SK-N-SH (cell line): ENCODE data around the gene CYP51A1. TPM values are rescaled to one million over a fixed set of nuclear protein-coding genes. Genes with fewer than 3 reads are reported as not detected.

Experiments
- CTCF ChIA-PET: fragments of 300-600, 350-600 bp; formaldehyde crosslinking; extraction: SDS; loops from one replicate; lab custom pipeline; 2021; lab: Yijun Ruan, JAX
- POLR2A ChIA-PET: fragments of 350-600 bp; sonication (Branson Sonifier 250); formaldehyde crosslinking; extraction: SDS; loops from one replicate; lab custom pipeline; 2020; ENCODE audit warnings: antibody characterized with exemption, inconsistent platforms; lab: Yijun Ruan, JAX
- DNase-seq: peaks from one replicate; pipeline ENCODE4 v3.0.0; 2012
- H2AFZ ChIP-seq: fragments of 200-600 bp; sonication (generic); 2 replicates; pipeline ENCODE4 v1.8.1; 2016; ENCODE audit warnings: antibody characterized with exemption, mild to moderate bottlenecking, low read depth
- H3F3A ChIP-seq: fragments of 200-600 bp; sonication (generic); replicated peaks from 2 replicates; pipeline ENCODE3; 2016; ENCODE audit warnings: antibody characterized with exemption, mild to moderate bottlenecking; ENCODE audit not compliant: insufficient read depth
- H3K27ac ChIP-seq, 2 experiments: fragments of 200-500 bp in 1 of 2; fragments of 200-600 bp in 1 of 2; sonication (Bioruptor generic) in 1 of 2; sonication (generic), shearing (Covaris generic) in 1 of 2; 2 replicates each; pipeline versions ENCODE4 v1.5.1 to v1.6.1; 2014 to 2016; ENCODE audit warnings: low read depth in 2 of 2, inconsistent platforms in 1 of 2, low read length in 1 of 2, mild to moderate bottlenecking in 1 of 2, mixed read lengths in 1 of 2
- H3K27me3 ChIP-seq: fragments of 200-600 bp; sonication (generic), shearing (Covaris generic); 2 replicates; pipeline ENCODE4 v1.6.1; 2016; ENCODE audit warnings: mixed run types; ENCODE audit not compliant: insufficient read depth
- H3K36me3 ChIP-seq, 2 experiments: fragments of 200-500 bp in 1 of 2; fragments of 200-600 bp in 1 of 2; sonication (Bioruptor generic) in 1 of 2; sonication (generic) in 1 of 2; replicated peaks in 1 of 2; 2 replicates each; pipeline versions ENCODE3 to v1.5.1; 2014 to 2016; ENCODE audit warnings: low read length in 1 of 2, mild to moderate bottlenecking in 1 of 2; ENCODE audit not compliant: insufficient read depth in 2 of 2, control insufficient read depth in 1 of 2
- H3K4me1 ChIP-seq, 2 experiments: fragments of 200-500 bp in 1 of 2; fragments of 200-600 bp in 1 of 2; sonication (Bioruptor generic) in 1 of 2; sonication (generic), shearing (Covaris generic) in 1 of 2; 2 replicates each; pipeline versions ENCODE4 v1.5.1 to v1.6.1; 2014 to 2016; ENCODE audit warnings: low read depth in 1 of 2, low read length in 1 of 2, mixed run types in 1 of 2; ENCODE audit not compliant: insufficient read depth in 2 of 2, control insufficient read depth in 1 of 2
- H3K4me2 ChIP-seq: fragments of 200-600 bp; sonication (generic), shearing (Covaris generic); 2 replicates; pipeline ENCODE4 v1.6.1; 2017; ENCODE audit warnings: mixed run types
- H3K4me3 ChIP-seq, 2 experiments: fragments of 200-500 bp in 1 of 2; fragments of 200-600 bp in 1 of 2; sonication (Bioruptor generic) in 1 of 2; sonication (generic), shearing (Covaris generic) in 1 of 2; 2 replicates each; pipeline versions ENCODE4 v1.5.1 to v1.8.1; 2014 to 2016; ENCODE audit warnings: low read depth in 2 of 2, inconsistent platforms in 1 of 2, low read length in 1 of 2, mild to moderate bottlenecking in 1 of 2, mixed read lengths in 1 of 2, moderate library complexity in 1 of 2
- H3K79me2 ChIP-seq: fragments of 200-600 bp; sonication (generic); 2 replicates; pipeline ENCODE4 v1.8.1; 2017; ENCODE audit warnings: mild to moderate bottlenecking; ENCODE audit not compliant: insufficient read depth
- H3K9ac ChIP-seq: fragments of 200-600 bp; sonication (generic); 2 replicates; pipeline ENCODE4 v1.6.1; 2017; ENCODE audit warnings: mixed run types
- H3K9me2 ChIP-seq: fragments of 200-600 bp; sonication (generic); 2 replicates; pipeline ENCODE4 v1.6.1; 2017; ENCODE audit warnings: mixed run types
- H3K9me3 ChIP-seq: fragments of 200-600 bp; sonication (generic); 2 replicates; pipeline ENCODE4 v1.6.1; 2017; ENCODE audit warnings: mixed run types, mild to moderate bottlenecking, moderate library complexity
- H4K20me1 ChIP-seq: fragments of 200-600 bp; sonication (generic); 2 replicates; pipeline ENCODE4 v1.6.1; 2017; ENCODE audit warnings: mild to moderate bottlenecking, mixed run types; ENCODE audit not compliant: insufficient read depth
- FOSL2 ChIP-seq: IDR thresholded peaks from 2 replicates; pipeline ENCODE4 v1.4.0; 2012; ENCODE audit warnings: low read depth, mild to moderate bottlenecking, moderate library complexity, borderline replicate concordance
- FOXJ3 ChIP-seq: sonication (generic); formaldehyde crosslinking; IDR thresholded peaks from 2 replicates; pipeline ENCODE4 v1.5.1; 2020; ENCODE audit warnings: mild to moderate bottlenecking, missing genetic modification reagents
- FOXM1 ChIP-seq: IDR thresholded peaks from 2 replicates; pipeline ENCODE4 v1.4.0; 2012; ENCODE audit warnings: low read depth, mild to moderate bottlenecking
- GABPA ChIP-seq: IDR thresholded peaks from 2 replicates; pipeline ENCODE4 v1.4.0; 2012; ENCODE audit warnings: low read depth, mild to moderate bottlenecking
- JUND ChIP-seq: IDR thresholded peaks from 2 replicates; pipeline ENCODE4 v1.4.0; 2012
- MXI1 ChIP-seq: IDR thresholded peaks from 2 replicates; pipeline ENCODE4 v1.6.1; 2012; ENCODE audit warnings: mild to moderate bottlenecking, low read depth, low read length, improper control_type of control experiment
- PBX3 ChIP-seq: IDR thresholded peaks from 2 replicates; pipeline ENCODE4; 2012
- RAD21 ChIP-seq: IDR thresholded peaks from 2 replicates; pipeline ENCODE4 v1.6.1; 2012; ENCODE audit warnings: mild to moderate bottlenecking, low read length
- RCOR1 ChIP-seq: fragments of 150-350 bp; IDR thresholded peaks from 2 replicates; pipeline ENCODE4 v1.6.1; 2017; ENCODE audit warnings: antibody characterized with exemption, low read length
- RFX5 ChIP-seq: IDR thresholded peaks from 2 replicates; pipeline ENCODE4 v1.6.1; 2012; ENCODE audit warnings: mild to moderate bottlenecking, improper control_type of control experiment, low read length
- RXRA ChIP-seq: IDR thresholded peaks from 2 replicates; pipeline ENCODE4 v1.4.0; 2012; ENCODE audit warnings: low read depth, mild to moderate bottlenecking, borderline replicate concordance
- SIN3A ChIP-seq: IDR thresholded peaks from 2 replicates; pipeline ENCODE4 v1.6.1; 2012; ENCODE audit warnings: low read depth, mild to moderate bottlenecking, low read length, moderate library complexity, borderline replicate concordance
- SMC3 ChIP-seq: IDR thresholded peaks from 2 replicates; pipeline ENCODE4 v1.6.1; 2012; ENCODE audit warnings: low read depth, low read length, improper control_type of control experiment
- TCF12 ChIP-seq: IDR thresholded peaks from 2 replicates; pipeline ENCODE4 v1.4.0; 2012
- TEAD4 ChIP-seq: IDR thresholded peaks from 2 replicates; pipeline ENCODE4 v1.4.0; 2012; ENCODE audit warnings: mild to moderate bottlenecking, borderline replicate concordance; ENCODE audit not compliant: insufficient read depth
- USF2 ChIP-seq: fragments of 150-350 bp; IDR thresholded peaks from 2 replicates; pipeline ENCODE4 v1.6.1; 2017; ENCODE audit warnings: antibody characterized with exemption, low read length, low read depth, borderline replicate concordance
- YY1 ChIP-seq: IDR thresholded peaks from 2 replicates; pipeline ENCODE4 v1.4.0; 2012; ENCODE audit warnings: low read depth, mild to moderate bottlenecking
- ZBTB33 ChIP-seq: IDR thresholded peaks from 2 replicates; pipeline ENCODE4 v1.4.0; 2012; ENCODE audit warnings: low read depth, borderline replicate concordance
- WGBS: methylation state at CpG from one replicate; pipeline ENCODE4 v1.1.6; 2017; ENCODE audit warnings: low lambda C conversion rate; 5-methylcytosine and 5-hydroxymethylcytosine counted together
- polyA plus RNA-seq, 3 experiments: library from polyadenylated mRNA; depleted of rRNA; stranded (reverse); fragments of >200 nt; gene quantifications; 2 replicates each; pipeline ENCODE4 v1.2.3, GENCODE V29; 2012
- TF ChIP-seq, protein P1 (sequence below): IDR thresholded peaks from 2 replicates; pipeline ENCODE4 v1.4.0; 2012; ENCODE audit warnings: low read depth
- TF ChIP-seq, protein P2 (sequence below): IDR thresholded peaks from 2 replicates; pipeline ENCODE4 v1.4.0; 2012; ENCODE audit warnings: low read depth, borderline replicate concordance
- TF ChIP-seq, protein P3 (sequence below): fragments of 150-350 bp; IDR thresholded peaks from 2 replicates; pipeline ENCODE4 v1.6.1; 2016; ENCODE audit warnings: mild to moderate bottlenecking, low read depth, low read length

The CYP51A1 gene
- polyA plus RNA-seq, 1 of the 3 experiments (the other 2 are of a cell fraction) = 4.7 TPM

- no peak overlapping the region for H2AFZ ChIP-seq
- POLR2A ChIA-PET = no interaction called here
- TF ChIP-seq USF2 = no peak
- no peak for TF ChIP-seq RFX5
- TF ChIP-seq SIN3A = no peak
- TF ChIP-seq JUND = no peak
- TF ChIP-seq RXRA = no peak
- TF ChIP-seq TCF12 = no peak
- TF ChIP-seq, protein P1, sequence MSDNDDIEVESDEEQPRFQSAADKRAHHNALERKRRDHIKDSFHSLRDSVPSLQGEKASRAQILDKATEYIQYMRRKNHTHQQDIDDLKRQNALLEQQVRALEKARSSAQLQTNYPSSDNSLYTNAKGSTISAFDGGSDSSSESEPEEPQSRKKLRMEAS = no peak
- no peak for TF ChIP-seq FOSL2
- TF ChIP-seq FOXM1 = no peak
- no peak for TF ChIP-seq GABPA
- TF ChIP-seq MXI1 = no peak
- TF ChIP-seq, all 33 proteins: peak for 0
- H3K9me3 ChIP-seq = no peaks in the 10 kb centered on the region
- no peaks in the 10 kb centered on the region for H3K9me2 ChIP-seq
- H3K27me3 ChIP-seq = no peaks in the 10 kb centered on the region
- no peak overlapping the region for H3K9ac ChIP-seq
- H3K4me2 ChIP-seq = no peak overlapping the region
- H3F3A ChIP-seq = peaks cover 25% of the 10 kb centered on the region
- H4K20me1 ChIP-seq = no peaks in the 10 kb centered on the region
- peaks cover 0 to 3% of the 10 kb centered on the region in 2 experiments; a peak in 1 of 4 replicates for H3K4me1 ChIP-seq
- H3K36me3 ChIP-seq = peaks cover 44 to 64% of the 10 kb centered on the region in 2 experiments
- H3K79me2 ChIP-seq = no peaks in the 10 kb centered on the region
- CTCF ChIA-PET = interaction anchor here (1.3 to 1.5 kb wide), 3 partner anchors 18 to 371 kb away, joined by 3 read pairs; partner anchors contain the start of gene GATAD1
- 20% methylated on average over 1 of the region's 1 CpG for WGBS
- no peak overlapping the region for H3K4me3 ChIP-seq
- no peak for DNase-seq
- H3K27ac ChIP-seq = peak overlapping the region; percentile 1 to 64; a peak in 2 of 4 replicates
These were observed 57.8 kb downstream of the CYP51A1 start for GRCh38 chr7:92076509-92076908.

DNA sequence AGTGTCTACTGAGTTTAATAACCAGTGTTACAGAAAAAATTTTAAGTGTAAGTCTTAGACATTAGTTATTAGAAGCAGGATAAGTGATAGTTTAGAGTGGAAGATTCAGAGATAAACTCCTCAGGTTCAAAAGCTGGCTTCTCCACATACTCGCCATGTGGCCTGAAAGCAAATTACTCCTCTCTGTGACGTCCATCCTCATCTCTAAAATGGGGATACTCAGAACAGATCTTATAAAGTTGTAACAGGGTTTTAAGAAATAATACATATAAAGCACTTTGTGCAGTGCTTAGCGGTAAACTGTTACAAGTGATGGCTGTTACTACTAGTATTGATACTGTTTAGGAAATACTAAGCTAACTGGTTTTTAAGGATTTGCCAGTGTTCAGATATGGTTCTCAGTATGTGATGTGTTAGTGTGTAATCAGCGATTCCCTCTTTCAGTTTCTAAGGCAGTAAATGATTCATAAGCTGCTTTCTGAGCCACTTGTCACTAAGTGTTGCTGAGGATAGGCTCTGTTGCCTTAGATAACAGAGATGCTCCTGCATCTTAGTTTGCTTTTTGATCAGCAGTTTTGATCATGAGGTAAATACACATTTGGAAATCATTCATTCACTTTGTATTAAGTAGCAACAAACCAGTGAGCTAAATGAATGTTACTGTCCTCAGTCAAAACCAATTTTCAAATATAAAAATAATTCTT is 58.7 kb downstream of the CYP51A1 start:
- H2AFZ ChIP-seq = no peak overlapping the region
- H3K9me2 ChIP-seq = no peaks in the 10 kb centered on the region
- 85% methylated on average over 4 of the region's 4 CpGs for WGBS
- peaks cover 22% of the 10 kb centered on the region for H3F3A ChIP-seq
- no peaks in the 10 kb centered on the region for H3K79me2 ChIP-seq
- H3K4me1 ChIP-seq = peaks cover 0 to 3% of the 10 kb centered on the region in 2 experiments; a peak in 1 of 4 replicates
- 0 out of 4 replicates have a peak overlapping the region, but pooled peaks of 1 of the 2 experiments have one; percentile 43 for H3K27ac ChIP-seq
- CTCF ChIA-PET = interaction anchor here (1.1 to 1.5 kb wide), 4 partner anchors 10 to 372 kb away, joined by 3 read pairs; partner anchors contain the start of gene GATAD1
- no peak overlapping the region for H3K9ac ChIP-seq
- no peaks in the 10 kb centered on the region for H3K27me3 ChIP-seq
- no peaks in the 10 kb centered on the region for H3K9me3 ChIP-seq
- POLR2A ChIA-PET = no interaction called here
- H3K4me3 ChIP-seq = no peak overlapping the region
- no peaks in the 10 kb centered on the region for H4K20me1 ChIP-seq
- no peak for DNase-seq
- no peak overlapping the region for H3K4me2 ChIP-seq
- peaks cover 51 to 66% of the 10 kb centered on the region in 2 experiments for H3K36me3 ChIP-seq
- TF ChIP-seq SMC3 (no peak), JUND (no peak), RAD21 (no peak), MXI1 (no peak), TEAD4 (no peak), YY1 (no peak), FOXJ3 (no peak), SIN3A (no peak), ZBTB33 (no peak), PBX3 (no peak), RCOR1 (no peak)
- TF ChIP-seq, protein P2, sequence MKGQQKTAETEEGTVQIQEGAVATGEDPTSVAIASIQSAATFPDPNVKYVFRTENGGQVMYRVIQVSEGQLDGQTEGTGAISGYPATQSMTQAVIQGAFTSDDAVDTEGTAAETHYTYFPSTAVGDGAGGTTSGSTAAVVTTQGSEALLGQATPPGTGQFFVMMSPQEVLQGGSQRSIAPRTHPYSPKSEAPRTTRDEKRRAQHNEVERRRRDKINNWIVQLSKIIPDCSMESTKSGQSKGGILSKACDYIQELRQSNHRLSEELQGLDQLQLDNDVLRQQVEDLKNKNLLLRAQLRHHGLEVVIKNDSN = no peak
- TF ChIP-seq, protein P1 = no peak
- TF ChIP-seq, protein P3, sequence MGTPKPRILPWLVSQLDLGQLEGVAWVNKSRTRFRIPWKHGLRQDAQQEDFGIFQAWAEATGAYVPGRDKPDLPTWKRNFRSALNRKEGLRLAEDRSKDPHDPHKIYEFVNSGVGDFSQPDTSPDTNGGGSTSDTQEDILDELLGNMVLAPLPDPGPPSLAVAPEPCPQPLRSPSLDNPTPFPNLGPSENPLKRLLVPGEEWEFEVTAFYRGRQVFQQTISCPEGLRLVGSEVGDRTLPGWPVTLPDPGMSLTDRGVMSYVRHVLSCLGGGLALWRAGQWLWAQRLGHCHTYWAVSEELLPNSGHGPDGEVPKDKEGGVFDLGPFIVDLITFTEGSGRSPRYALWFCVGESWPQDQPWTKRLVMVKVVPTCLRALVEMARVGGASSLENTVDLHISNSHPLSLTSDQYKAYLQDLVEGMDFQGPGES = no peak
